HepG2 (cell line): ENCODE measurements around the gene INPP1. TPM values are rescaled to one million over a fixed set of nuclear protein-coding genes. Genes with fewer than 3 reads are reported as not detected.

ENCODE experiments used
- ATAD3A ChIP-seq: sonication (generic); formaldehyde crosslinking; IDR thresholded peaks from 2 replicates; pipeline ENCODE4 v1.4.0; 2020; ENCODE audit warnings: missing genetic modification reagents
- CBX1 ChIP-seq: IDR thresholded peaks from one replicate; pipeline ENCODE4 v1.6.1; 2016; ENCODE audit warnings: antibody characterized with exemption, low read depth
- CREM ChIP-seq, 2 experiments: sonication (generic) in 1 of 2; formaldehyde crosslinking in 1 of 2; IDR thresholded peaks; 2 replicates each; pipeline versions ENCODE4 v1.4.0 to v1.6.1; 2016 to 2020; ENCODE audit warnings: antibody characterized with exemption in 1 of 2, mild to moderate bottlenecking in 1 of 2, missing genetic modification reagents in 1 of 2
- FLYWCH1 ChIP-seq: sonication (generic); formaldehyde crosslinking; IDR thresholded peaks from 2 replicates; pipeline ENCODE4 v1.8.1; 2023; ENCODE audit warnings: mild to moderate bottlenecking, missing genetic modification reagents
- GABPB1 ChIP-seq: IDR thresholded peaks from 2 replicates; pipeline ENCODE4 v1.6.1; 2016; ENCODE audit warnings: mild to moderate bottlenecking, missing genetic modification reagents, moderate library complexity, missing compliant biosample characterization
- HNF4A ChIP-seq: sonication (generic); formaldehyde crosslinking; IDR thresholded peaks from 2 replicates; pipeline ENCODE4 v1.4.0; 2020; ENCODE audit warnings: missing genetic modification reagents
- HNRNPLL ChIP-seq: fragments of 200-400 bp; formaldehyde crosslinking; IDR thresholded peaks from 2 replicates; pipeline ENCODE4 v1.6.1; 2017; ENCODE audit warnings: mild to moderate bottlenecking, low read depth, low read length; ENCODE audit not compliant: poor library complexity, severe bottlenecking
- PHB2 ChIP-seq: fragments of 450-650 bp; IDR thresholded peaks from 2 replicates; pipeline ENCODE4 v1.6.1; 2018; ENCODE audit not compliant: partially characterized antibody
- POLR2A ChIP-seq, 2 experiments: IDR thresholded peaks; 2 replicates each; pipeline ENCODE4 v1.6.1; 2011; ENCODE audit warnings: low read depth in 2 of 2, low read length in 2 of 2, mild to moderate bottlenecking in 1 of 2, moderate library complexity in 1 of 2; ENCODE audit not compliant: insufficient read depth in 1 of 2
- SSRP1 ChIP-seq: IDR thresholded peaks from 2 replicates; pipeline ENCODE4 v1.6.1; 2016; ENCODE audit warnings: control low read depth
- ZFP90 ChIP-seq: sonication (generic); formaldehyde crosslinking; IDR thresholded peaks from 2 replicates; pipeline ENCODE4 v1.8.0; 2022; ENCODE audit warnings: missing genetic modification reagents, mild to moderate bottlenecking, inconsistent platforms, borderline replicate concordance
- ZNF703 ChIP-seq: sonication (generic); formaldehyde crosslinking; IDR thresholded peaks from 2 replicates; pipeline ENCODE4 v1.5.1; 2020; ENCODE audit warnings: missing genetic modification reagents, mild to moderate bottlenecking, moderate library complexity, borderline replicate concordance
- ZNF747 ChIP-seq: sonication (generic); formaldehyde crosslinking; IDR thresholded peaks from 2 replicates; pipeline ENCODE4 v1.8.1; 2023; ENCODE audit warnings: missing genetic modification reagents, mild to moderate bottlenecking, borderline replicate concordance
- ZNF761 ChIP-seq: sonication (generic); formaldehyde crosslinking; conservative IDR thresholded peaks from 2 replicates; pipeline ENCODE4 v1.4.0; 2020; ENCODE audit warnings: mild to moderate bottlenecking, missing genetic modification reagents
- polyA plus RNA-seq, 8 experiments: library from polyadenylated mRNA; depleted of rRNA in 3 of 8; stranded (reverse) in 7 of 8; unstranded in 1 of 8; fragments of >200 nt; fragmentation: Illumina TruSeq in 4 of 8; extraction: Trizol in 4 of 8; gene quantifications; 2 replicates each; pipeline versions ENCODE4 v1.2.1 to v1.2.3, GENCODE V29; 2011 to 2016; ENCODE audit warnings: low read depth in 4 of 8, missing spikeins in 1 of 8, mixed read lengths in 1 of 8; ENCODE audit not compliant: insufficient read depth in 1 of 8
- total RNA-seq, 5 experiments: library from RNA; depleted of rRNA; stranded (reverse); fragments of >200 nt; fragmentation: Illumina TruSeq; extraction: Trizol; gene quantifications; 2 replicates each; pipeline ENCODE4 v1.2.3, GENCODE V29; 2016; ENCODE audit warnings: low read depth in 1 of 5
- TF ChIP-seq, protein P1 (sequence below): sonication (generic); formaldehyde crosslinking; IDR thresholded peaks from 2 replicates; pipeline ENCODE4 v1.4.0; 2020; ENCODE audit warnings: missing genetic modification reagents
- TF ChIP-seq, protein P2 (sequence below): IDR thresholded peaks from 2 replicates; pipeline ENCODE4 v1.6.1; 2016
- TF ChIP-seq, protein P3 (sequence below): sonication (generic); formaldehyde crosslinking; IDR thresholded peaks from 2 replicates; pipeline ENCODE4 v1.5.1; 2020; ENCODE audit warnings: mild to moderate bottlenecking, missing genetic modification reagents, borderline replicate concordance

The INPP1 gene
- total and polyA plus RNA-seq, 2 of the 13 experiments (the other 11 are each of a cell fraction or from before 2014, with no cell fraction given): 10.0 to 13.3 TPM

DNA sequence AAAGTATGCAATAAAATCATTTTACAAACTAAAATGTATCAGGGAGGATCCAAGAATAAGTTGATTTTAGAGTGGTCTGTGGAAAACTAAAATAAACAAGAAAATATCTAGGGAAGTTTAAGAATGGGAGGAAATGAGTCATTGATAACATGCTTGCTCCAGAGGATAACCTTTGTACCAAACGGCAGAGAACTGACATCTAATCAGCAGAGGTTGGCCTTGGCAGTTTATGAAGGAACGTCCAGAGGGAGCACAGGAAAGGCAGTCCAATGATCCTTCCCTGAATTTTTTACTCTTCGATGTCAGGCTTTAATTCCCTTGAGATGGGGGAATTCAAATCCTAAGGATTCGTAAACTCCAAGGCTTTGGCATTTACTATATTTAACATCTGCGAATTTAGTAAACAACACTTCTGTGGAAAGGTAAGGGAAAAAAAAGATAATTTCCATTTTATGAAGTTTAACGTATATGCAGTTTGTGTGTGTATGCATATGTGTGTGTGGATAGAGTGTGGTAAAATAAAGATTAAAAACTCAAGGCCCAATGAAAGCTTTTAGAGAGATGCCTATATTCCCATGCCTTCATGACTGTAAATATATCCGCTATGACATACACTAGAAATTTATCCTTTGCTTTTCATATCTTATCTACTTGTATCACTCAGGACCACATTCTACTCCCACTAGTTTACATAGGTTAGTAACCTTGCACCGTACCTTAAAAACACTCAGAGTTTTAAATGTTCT lies 8.7 kb upstream of the INPP1 start (continued):
- TF ChIP-seq ZFP90 (CRISPR knock-in tag) (no peak), CBX1 (no peak), GABPB1 (CRISPR knock-in tag) (peak; percentile 41), HNF4A (CRISPR knock-in tag) (peak; percentile 97), ZNF747 (CRISPR knock-in tag) (no peak), ZNF761 (CRISPR knock-in tag) (0 out of 2 replicates have a peak, but pooled peaks have one; percentile 27), PHB2 (no peak), SSRP1 (no peak), CREM (IDR thresholded peaks at IDR 0.05) (peak; percentile 82), CREM (CRISPR knock-in tag; IDR thresholded peaks at IDR 0.05) (no peak), FLYWCH1 (no peak), ATAD3A (CRISPR knock-in tag) (no peak), ZNF703 (CRISPR knock-in tag) (no peak), POLR2A (IDR thresholded peaks at IDR 0.05; ENCODE audit: insufficient read depth in 1 of 2, low read depth in 2 of 2, low read length in 2 of 2) (peak; percentile 72 to 77), HNRNPLL (no peak)
- TF ChIP-seq, protein P1, sequence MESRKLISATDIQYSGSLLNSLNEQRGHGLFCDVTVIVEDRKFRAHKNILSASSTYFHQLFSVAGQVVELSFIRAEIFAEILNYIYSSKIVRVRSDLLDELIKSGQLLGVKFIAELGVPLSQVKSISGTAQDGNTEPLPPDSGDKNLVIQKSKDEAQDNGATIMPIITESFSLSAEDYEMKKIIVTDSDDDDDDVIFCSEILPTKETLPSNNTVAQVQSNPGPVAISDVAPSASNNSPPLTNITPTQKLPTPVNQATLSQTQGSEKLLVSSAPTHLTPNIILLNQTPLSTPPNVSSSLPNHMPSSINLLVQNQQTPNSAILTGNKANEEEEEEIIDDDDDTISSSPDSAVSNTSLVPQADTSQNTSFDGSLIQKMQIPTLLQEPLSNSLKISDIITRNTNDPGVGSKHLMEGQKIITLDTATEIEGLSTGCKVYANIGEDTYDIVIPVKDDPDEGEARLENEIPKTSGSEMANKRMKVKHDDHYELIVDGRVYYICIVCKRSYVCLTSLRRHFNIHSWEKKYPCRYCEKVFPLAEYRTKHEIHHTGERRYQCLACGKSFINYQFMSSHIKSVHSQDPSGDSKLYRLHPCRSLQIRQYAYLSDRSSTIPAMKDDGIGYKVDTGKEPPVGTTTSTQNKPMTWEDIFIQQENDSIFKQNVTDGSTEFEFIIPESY (CRISPR knock-in tag): no peak
- TF ChIP-seq, protein P2, sequence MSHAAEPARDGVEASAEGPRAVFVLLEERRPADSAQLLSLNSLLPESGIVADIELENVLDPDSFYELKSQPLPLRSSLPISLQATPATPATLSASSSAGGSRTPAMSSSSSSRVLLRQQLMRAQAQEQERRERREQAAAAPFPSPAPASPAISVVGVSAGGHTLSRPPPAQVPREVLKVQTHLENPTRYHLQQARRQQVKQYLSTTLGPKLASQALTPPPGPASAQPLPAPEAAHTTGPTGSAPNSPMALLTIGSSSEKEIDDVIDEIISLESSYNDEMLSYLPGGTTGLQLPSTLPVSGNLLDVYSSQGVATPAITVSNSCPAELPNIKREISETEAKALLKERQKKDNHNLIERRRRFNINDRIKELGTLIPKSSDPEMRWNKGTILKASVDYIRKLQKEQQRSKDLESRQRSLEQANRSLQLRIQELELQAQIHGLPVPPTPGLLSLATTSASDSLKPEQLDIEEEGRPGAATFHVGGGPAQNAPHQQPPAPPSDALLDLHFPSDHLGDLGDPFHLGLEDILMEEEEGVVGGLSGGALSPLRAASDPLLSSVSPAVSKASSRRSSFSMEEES (CRISPR knock-in tag): peak; percentile 75
- TF ChIP-seq, protein P3, sequence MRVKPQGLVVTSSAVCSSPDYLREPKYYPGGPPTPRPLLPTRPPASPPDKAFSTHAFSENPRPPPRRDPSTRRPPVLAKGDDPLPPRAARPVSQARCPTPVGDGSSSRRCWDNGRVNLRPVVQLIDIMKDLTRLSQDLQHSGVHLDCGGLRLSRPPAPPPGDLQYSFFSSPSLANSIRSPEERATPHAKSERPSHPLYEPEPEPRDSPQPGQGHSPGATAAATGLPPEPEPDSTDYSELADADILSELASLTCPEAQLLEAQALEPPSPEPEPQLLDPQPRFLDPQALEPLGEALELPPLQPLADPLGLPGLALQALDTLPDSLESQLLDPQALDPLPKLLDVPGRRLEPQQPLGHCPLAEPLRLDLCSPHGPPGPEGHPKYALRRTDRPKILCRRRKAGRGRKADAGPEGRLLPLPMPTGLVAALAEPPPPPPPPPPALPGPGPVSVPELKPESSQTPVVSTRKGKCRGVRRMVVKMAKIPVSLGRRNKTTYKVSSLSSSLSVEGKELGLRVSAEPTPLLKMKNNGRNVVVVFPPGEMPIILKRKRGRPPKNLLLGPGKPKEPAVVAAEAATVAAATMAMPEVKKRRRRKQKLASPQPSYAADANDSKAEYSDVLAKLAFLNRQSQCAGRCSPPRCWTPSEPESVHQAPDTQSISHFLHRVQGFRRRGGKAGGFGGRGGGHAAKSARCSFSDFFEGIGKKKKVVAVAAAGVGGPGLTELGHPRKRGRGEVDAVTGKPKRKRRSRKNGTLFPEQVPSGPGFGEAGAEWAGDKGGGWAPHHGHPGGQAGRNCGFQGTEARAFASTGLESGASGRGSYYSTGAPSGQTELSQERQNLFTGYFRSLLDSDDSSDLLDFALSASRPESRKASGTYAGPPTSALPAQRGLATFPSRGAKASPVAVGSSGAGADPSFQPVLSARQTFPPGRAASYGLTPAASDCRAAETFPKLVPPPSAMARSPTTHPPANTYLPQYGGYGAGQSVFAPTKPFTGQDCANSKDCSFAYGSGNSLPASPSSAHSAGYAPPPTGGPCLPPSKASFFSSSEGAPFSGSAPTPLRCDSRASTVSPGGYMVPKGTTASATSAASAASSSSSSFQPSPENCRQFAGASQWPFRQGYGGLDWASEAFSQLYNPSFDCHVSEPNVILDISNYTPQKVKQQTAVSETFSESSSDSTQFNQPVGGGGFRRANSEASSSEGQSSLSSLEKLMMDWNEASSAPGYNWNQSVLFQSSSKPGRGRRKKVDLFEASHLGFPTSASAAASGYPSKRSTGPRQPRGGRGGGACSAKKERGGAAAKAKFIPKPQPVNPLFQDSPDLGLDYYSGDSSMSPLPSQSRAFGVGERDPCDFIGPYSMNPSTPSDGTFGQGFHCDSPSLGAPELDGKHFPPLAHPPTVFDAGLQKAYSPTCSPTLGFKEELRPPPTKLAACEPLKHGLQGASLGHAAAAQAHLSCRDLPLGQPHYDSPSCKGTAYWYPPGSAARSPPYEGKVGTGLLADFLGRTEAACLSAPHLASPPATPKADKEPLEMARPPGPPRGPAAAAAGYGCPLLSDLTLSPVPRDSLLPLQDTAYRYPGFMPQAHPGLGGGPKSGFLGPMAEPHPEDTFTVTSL (CRISPR knock-in tag): peak; percentile 95; the same call in 1 of the 2 replicates
